DMS 273 (cell line): Measurements from ENCODE around the gene FOXJ3.
A peak's percentile ranks its signal among the peaks of the same experiment; 100 is the strongest.
"Not testable (repeated sequence)": the region's sequence is repeated elsewhere in the genome, so short reads cannot be mapped to it uniquely, and the experiment has no call there.

Source experiments
- DNase-seq: peaks from one replicate; lab custom pipeline; 2025; ENCODE audit not compliant: unreplicated experiment; lab: John Stamatoyannopoulos, UW

Gene FOXJ3

DNA sequence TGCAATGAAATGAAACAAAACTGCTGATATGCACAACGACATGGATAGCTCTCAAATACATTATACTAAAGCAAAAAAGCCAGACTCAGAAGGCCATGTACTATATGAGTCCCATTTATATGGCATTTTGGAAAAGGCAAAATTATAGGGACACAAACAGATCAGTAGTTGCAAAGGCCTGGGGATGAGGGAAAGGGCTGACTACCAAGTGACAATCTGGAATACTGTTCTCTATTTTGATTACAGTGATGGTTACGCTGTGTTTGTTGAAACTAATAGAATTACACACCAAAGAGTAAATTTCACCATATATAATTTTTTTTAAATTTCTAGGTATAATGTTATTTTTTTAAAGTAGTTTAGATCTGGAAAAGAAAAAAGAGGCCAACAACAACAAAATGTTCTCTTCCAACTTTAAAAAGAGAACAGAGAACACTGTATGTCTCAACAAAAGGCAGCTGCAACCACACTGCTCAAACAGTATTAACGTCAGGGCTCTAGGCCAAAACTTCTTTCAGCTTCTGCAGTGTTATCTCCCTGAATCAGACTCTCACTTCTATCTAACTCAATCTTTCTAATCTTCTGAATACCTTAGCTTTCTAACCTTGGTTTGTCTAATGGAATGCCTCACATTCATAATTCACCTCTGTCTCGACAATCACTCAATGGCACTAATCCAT, 75.8 kb downstream of the FOXJ3 start:
- peak; percentile 45 for DNase-seq

- no peak for DNase-seq
Measured at GRCh38 chr1:42258218-42258617, 76.8 kb downstream of the FOXJ3 start.

DNA sequence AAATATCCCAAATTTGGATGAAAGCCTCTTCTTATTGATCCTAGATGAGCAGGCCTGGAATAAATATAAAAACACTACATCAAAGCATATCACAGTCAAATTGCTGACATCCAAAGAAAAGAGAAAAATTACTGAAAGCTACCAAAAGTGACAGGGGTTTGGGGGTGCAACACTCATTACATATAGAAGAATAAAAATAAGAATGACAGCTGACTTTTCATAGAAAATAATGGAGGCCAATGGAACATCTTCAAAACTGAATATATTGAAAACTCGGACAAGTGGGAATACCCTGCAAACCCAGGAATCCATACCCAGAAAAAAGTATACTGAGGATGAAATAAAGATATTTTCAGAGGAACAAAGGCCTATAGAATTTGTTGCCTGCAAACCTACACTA, 84.0 kb downstream of the FOXJ3 start:
- no peak for DNase-seq

DNA sequence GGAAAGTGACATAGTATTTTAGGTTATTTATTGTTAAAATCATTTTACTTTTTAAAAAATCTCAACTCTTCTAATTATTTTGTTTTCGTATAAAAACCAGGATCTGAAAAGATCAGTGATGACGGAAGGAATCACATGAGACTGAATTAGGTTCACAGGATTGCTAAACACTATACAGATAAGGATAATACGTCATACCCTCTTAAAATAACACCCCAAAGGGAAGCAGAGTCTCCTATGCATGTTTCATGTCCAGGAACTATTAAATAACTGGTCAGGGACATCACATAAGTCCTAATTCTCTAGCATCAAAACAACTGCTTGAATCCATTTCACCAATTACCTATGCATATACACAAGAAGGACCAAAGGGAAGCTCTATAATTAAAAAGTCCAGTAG, 84.9 kb downstream of the FOXJ3 start:
- DNase-seq: no peak

- DNase-seq: no peak
Measured at GRCh38 chr1:42240966-42241755, 93.9 kb downstream of the FOXJ3 start.

DNA sequence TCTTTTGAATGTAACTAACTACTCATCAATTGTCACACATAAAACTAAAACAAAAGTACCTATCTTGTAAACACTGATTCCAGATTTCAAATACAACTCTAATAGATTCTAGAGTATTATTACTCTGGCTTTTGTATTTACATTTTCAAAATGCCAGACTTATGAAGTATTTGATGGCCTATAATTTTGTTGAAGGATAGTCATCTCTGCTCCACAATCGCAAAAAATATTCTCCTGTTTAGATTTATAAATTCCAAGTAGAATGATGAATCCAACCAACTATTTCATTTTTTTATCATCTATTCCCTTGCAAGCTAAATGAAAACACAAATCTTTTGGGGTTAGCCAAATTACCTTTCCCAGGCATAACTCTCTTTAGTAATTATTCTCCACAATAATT, 95.5 kb downstream of the FOXJ3 start:
- no peak for DNase-seq

DNA sequence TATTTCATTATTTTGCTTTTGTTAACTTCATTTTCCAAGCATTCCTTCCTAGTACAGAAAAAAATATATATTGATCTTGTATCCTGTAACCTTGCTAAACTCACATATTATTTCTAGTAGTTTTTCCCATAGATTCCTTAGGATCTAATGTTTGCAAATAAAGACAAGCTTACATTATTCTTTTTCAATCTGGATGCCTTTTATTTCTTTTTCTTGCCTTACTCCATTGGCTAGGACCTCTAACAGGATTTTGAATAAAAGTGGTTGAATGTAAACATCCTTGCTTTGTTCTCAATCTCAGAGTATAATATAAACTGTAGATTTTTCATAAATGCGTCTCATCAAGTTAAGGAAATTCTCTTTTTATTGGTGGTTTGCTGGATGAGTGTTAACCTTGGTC, 96.0 kb downstream of the FOXJ3 start:
- DNase-seq: no peak

GRCh38 chr1:42231253-42231652, 103.8 kb downstream of the FOXJ3 start:
- no peak for DNase-seq

DNA sequence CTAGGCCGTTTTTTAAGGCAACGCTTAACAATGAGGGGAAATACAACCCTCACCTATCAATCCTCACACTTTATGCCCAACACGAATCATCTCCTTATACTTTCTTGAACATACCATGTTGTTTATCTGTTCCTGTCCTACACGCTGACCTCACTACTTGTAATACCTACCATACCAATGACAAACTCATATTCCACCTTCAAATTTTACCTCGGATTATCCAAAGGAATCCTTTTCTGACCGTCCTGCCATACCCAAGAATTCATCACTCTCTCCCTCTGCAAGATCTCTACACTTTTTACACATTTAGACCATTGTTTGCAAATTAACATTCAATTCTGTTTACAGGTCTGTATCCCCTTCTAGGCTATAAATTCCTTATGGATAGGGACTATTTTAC, 106.1 kb downstream of the FOXJ3 start:
- DNase-seq: no peak

DNA sequence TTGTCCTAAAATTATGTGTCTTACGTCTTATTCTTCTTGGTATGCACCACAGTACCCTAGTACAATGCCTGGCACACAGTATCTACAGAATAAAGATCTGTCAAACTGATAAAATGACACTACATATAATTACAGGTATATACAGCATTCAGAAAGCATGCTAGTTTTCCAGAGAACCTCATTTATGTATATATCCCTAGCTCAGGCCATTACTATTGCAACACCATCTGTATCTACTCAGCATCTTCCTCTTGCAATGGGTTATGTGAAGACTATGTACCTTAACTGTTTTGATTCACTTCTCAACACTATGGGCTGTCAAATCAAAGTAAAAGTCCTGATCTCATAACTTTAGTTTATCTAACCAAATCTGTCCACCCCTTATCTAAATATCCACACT, 112.0 kb downstream of the FOXJ3 start:
- DNase-seq: no peak

DNA sequence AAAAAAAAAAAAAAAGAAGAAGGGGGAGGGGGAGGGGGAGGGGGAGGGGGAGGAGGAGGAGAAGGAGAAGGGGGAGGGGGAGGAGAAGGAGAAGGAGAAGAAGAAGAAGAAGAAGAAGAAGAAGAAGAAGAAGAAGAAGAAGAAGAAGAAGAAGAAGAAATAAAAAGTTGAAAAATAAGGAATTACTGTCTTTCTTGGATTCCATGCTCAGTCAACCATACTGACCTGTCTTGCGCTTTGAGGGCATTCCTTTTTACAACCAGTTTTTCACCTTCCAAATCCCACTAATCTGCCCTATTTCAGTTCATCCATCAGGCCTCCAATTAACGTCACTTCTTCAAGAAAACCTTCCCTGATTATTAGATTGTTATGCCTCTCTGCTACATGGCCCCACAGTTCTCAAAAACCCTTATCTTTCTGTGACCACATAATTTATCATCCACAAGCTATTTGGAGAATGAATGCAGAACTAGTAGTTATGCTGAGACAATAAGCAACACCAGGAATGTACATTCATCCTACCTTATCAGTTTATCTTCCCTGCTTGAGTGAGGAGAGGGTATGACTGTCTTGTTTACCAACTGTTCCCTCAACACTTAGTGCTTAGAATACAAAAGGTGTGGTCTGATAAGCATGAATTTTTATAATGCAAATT, 113.0 kb downstream of the FOXJ3 start:
- DNase-seq: no peak

DNA sequence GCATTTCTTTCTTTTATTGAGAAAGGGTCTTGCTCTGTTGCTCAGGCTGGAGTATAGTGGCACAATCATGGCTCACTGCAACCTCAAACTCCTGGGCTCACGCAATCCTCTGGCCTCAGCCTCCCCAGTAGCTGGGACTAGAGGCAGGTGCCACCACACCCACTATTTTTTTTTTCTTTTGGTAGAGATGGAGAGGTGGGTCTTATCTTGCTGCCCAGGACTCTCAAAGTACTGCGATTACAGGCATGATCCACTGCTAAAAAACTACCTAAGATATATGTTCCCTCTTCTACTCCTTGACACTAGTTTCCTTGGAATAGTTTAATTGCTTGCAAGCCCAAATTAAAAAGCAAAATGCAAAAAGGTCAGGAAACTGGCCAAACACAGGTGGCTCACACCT, 113.6 kb downstream of the FOXJ3 start:
- no peak for DNase-seq

- DNase-seq: no peak
Measured at GRCh38 chr1:42219627-42220026, 115.4 kb downstream of the FOXJ3 start.

- no peak for DNase-seq
Measured at GRCh38 chr1:42214447-42214871, 120.6 kb downstream of the FOXJ3 start.

- DNase-seq: peak; percentile 5
Measured at GRCh38 chr1:42211224-42211623, 123.8 kb downstream of the FOXJ3 start.

DNA sequence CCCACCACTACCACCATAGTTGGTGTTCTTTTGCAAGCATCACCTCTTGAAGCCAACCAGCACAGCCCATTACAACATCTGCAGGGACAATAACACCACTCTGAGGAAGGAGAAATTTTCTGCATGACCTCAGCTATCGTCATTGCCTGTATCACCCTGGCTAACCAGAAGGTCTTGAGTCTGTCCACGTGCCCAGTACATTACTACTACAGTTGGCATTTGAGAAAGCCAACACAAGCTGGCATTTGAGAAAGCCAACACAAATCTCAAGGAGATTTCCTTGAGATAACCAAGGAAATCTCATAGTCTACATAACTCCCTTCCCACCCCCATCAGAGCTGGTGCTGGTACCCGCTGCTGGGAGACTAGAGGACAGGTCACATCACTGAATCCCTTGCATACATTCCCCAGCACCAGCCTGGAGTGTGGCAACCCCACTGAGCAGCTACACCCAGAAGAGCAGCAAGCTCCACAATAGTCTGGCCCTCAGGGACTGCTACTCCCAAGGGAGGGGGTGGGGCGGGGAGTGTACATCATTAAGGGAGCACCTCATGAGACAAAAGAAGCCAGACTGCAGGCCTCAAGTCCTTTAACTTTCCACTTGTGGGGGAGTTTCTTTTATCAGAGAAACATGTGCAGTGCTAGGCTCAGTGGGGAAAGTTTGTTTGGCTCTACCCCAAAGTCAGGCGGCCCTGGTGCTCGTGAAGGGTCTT, 124.5 kb downstream of the FOXJ3 start:
- DNase-seq: no peak

DNA sequence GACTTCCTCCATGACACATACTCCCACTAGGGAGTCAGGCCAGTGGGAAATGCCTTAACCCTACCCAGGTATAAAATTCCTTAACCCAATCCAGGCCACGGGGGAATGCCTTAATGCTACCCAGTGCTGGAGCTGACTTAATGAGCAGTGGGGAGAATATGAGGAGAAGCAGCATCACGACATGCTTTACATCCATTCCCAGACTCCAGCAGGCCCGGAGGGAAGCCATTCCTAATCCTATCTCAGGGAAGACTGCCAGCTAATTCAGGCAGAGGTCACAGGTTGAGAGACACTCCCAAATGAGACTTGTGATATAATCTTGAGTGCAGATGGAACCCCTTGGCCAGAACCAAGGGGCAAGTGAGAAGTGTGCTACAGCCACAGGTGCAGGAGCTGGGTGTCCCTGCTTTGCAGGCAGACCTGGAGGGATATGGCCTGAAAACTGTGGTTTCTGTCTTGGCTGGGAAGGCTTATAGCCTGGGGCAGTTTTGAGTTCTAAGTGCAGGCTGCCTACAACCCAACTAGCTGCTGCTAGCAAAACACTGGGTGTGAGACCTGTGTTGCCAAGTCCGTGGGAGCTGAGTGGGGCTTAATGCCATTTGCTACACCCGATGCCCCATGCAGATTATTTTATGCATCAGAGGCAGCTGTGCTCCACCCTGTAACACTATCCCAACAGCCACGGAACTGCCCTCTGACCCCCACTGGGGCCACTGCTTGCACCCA, 125.3 kb downstream of the FOXJ3 start:
- no peak for DNase-seq

DNA sequence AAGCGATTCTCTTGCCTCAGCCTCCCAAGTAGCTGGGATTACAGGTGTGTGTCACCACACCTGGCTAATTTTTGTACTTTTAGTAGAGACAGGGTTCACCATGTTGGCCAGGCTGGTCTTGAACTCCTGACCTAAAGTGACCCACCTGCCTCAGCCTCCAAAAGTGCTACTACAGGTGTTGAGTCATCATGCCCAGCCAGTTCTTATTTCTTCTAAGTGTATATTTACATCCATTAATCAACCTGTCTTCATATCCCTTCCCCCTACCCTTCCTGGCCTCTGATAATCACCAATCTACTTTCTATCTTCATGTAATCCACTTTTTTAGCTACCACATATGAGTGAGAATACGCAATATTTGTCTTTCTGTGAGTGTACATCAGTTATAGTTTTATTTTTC, 128.1 kb downstream of the FOXJ3 start:
- not testable (repeated sequence) for DNase-seq

DNA sequence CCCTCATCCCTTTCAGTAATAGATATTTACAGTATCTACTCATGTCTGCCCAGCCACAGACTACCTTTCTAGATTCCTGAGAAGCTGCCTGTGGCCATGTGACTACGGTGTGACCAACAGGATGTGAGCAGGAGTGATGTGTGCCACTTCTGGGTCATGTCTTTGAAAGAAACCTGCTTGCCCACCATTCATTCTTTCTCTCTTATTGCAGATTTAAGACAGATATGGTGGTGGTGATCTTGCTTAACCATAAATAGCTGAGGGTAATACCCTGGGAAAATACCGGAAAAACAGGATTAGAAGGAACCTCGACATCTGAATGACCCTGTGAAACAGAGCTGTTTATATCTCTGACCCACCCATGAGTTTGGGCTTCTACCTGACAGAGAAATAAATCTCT, 128.9 kb downstream of the FOXJ3 start:
- DNase-seq: no peak

DNA sequence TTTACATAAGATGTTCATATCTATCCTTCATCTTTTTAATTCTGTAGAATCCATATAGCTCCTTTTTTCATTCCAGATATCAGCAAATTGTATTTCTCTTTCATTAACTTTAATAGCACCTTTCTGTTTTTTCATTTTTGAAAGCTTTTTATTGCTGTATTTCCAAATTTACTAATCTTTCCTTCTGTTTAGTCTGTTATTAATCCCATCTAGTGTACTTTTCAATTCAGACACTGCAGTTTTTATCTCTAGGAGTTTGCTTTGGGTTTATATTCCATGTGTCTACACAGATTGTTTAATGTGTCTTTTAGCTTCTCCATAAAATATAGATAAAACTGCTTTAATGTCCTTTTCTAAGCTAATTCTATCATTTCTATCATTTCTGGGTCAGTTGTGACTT, 133.0 kb downstream of the FOXJ3 start:
- no peak for DNase-seq

DNA sequence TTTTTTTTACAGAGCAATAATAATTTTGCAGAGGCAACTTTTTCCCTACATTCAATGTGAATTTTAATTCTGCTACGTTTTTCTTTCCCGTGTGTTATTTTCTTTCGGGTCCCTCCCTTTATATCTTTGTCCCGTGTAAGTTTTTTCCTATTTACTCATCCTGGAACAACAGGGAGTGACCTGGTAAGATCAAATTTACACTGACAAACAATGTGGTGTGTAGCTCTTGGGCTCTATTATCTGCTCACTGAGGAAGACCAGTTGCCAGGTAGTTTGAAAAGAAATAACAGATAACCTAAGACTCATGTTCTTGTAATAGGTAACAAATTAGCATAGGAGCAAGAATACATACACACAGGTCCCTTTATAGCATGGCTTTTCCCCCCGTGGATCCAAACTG, 136.8 kb downstream of the FOXJ3 start:
- DNase-seq: no peak
